Stimulated activated CD4-positive, alpha-beta T cell treated with anti-CD3 and anti-CD28 coated beads, Interleukin-4, amount 100 ng/mL, for 48 hours (primary cell): Measurements from ENCODE around the gene ATP5PD.
"Not testable (repeated sequence)": the region's sequence is repeated elsewhere in the genome, so short reads cannot be mapped to it uniquely, and the experiment has no call there.

Experiments used
- DNase-seq, 2 donors: peaks; one replicate each; pipeline ENCODE4 v3.0.0-alpha.2; 2020; ENCODE audit warnings: low read depth in 2 of 2

ATP5PD gene

DNA sequence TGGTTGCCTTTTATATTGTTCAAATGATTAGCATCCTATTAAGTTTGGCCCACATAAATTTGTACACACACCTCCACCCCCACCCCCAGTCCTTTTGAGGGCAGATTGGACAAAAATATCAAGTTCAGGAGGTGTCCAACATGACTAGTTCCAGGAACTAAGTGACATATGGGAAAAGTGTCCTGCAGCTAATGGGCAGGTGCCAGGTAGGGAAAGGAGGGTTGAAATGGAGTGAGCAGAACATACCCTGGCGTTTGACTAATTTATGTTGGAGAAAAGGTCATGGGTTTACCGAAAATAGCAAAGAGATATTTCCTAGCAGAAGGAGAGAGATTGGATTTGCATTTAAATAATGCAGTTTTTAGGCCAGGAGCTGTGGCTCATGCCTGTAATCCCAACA is 5.2 kb upstream of the ATP5PD start:
- no peak for DNase-seq

DNA sequence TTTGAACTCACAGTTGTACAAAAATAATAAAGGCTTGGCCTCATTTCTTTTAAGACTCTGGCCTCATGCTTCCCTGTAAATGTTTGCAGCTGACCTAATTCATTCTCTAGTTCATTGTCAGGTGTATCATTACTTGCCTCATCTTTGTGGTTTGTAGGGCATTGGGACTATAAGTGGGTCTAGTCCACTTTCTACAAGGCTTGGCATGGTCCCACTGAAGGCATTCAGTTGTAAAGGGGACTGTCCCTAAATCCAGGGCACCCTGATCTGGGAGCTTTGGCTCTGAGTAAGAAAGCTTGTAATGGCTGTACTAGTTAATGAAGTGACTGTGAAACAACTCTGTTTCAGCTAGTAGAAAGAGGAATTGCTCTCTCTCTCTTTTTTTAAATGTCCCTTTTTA is 2.9 kb upstream of the ATP5PD start:
- DNase-seq = no peak

DNA sequence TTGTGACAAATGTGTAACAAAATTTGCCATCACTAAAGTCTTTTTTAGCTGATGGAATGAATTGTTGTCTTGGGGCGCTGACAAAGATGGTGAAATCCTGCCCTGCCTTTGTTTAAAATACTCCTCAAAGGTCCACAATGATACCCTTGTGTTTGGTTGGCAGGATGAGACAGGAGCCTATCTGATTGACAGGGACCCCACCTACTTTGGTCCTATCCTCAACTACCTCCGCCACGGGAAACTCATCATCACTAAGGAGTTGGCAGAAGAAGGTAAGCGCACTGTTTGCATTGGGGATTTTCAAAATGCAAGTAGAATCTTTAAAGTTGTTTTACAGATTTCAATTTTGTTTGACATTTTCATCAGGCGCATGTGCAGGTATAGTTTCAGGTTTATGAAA is 2.3 kb upstream of the ATP5PD start:
- DNase-seq = no peak

DNA sequence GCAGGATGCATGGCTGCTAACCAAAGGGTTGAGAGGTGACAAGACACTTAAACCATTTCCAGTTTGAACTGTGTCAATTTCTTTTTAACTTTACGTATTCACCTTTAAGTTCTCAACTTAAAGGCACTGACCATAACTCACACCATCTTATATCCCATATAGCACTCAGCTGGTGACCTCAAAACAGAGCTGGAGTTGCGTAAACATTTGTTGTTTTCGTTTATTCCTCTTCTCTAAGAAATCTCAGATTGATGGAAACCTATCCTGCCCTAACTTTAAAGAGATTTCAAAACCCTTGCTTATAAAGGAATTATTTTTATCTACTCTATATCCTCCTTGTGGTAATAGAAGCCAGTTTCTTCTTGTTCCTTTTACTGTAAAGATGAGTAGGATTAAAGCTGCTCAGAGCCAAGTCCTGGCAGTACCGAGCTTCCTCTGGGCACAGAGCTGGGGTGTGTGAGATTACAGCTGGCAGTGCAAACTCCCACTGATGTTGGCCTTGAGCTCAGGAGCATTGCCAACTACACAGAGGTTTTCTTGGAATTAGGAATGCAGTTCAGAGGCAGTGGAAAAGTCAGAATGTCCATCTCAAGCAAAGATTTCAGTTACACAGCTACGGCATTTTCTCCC is 1.6 kb upstream of the ATP5PD start:
- no peak for DNase-seq

DNA sequence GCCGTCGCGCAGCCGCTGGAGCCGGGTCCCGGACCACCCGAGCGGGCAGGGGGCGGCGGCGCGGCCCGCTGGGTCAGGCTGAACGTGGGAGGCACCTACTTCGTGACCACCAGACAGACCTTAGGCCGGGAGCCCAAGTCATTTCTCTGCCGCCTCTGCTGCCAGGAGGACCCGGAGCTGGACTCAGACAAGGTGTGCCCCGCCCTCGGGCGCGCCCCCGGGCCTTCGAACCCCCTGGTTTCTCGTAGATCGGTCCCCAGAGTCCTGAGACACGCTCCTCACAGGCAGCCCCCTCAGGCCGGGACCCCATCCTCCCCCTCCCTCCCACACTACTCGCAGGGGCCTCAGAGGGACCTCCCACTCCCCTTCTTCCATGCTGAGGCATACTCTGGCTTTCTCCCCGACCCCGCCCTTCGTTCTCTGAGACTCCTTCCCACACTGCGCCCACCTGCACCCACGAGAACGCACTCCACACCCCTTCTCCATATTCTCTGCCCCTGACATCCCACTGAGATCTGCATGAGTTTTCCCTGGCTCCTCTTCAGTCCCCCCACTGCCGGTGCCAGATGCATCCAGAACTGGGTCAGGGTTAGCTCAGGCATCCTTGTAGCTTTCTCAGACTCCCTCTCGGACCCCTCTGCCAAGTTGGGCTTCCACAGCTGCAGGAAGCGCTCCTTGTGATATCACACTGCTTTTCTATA is 779 bp upstream of the ATP5PD start:
- DNase-seq = no peak

DNA sequence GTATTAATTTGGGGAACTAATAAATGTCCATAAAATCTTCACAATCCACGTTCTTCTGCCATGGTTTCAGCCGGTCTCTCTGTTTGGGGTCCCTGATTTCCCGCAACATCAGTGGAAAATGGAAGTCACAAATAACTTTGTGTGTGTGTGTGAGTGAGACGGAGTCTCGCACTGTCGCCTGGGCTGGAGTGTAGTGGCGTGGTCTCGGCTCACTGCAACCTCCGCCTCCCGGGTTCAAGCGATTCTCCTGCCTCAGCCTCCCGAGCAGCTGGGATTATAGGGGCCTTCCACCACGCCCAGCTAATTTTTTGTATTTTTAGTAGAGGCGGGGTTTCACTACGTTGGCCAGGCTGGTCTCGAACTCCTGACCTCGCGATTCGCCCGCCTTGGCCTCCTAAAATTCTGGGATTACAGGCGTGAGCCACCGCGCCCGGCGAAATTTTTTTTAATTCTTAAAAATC is 793 bp downstream of the ATP5PD start:
- not testable (repeated sequence) for DNase-seq

DNA sequence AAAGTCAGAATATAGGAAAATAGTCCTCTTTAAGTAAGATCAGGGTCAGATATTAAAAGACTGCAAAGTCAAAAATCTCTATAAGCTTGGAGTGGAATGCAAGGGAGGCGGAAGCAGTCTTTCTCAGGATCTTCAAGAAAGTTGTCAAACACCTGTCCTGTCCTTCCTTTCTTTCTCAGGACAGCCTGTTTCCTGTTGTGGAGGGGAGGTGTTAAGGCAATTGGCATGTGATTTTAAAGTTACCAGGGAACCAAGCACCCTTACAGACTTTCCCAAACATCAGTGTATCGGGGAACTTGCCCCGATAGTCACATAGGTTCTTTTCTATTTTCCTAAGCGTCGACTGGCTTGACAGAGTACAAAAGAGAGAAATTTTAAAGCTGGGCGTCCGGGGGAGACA is 2.1 kb downstream of the ATP5PD start:
- DNase-seq = no peak

DNA sequence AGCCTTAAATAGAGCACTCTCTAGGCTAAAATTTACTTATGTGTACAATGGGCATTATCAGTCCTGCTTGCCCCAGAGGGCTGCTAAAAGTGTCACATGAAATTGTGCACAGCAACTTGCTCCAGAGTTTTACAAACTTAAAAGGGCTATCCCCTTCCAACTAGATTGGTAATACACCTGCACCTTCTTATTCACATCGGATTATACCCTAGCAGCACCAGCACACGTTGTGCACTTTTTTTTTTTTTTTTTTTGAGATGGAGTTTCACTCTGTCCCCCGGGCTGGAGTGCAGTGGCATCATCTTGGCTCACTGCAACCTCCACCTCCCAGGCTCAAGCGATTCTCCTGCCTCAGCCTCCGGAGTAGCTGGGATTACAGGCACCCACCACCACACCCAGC is 3.0 kb downstream of the ATP5PD start:
- DNase-seq = not testable (repeated sequence)

DNA sequence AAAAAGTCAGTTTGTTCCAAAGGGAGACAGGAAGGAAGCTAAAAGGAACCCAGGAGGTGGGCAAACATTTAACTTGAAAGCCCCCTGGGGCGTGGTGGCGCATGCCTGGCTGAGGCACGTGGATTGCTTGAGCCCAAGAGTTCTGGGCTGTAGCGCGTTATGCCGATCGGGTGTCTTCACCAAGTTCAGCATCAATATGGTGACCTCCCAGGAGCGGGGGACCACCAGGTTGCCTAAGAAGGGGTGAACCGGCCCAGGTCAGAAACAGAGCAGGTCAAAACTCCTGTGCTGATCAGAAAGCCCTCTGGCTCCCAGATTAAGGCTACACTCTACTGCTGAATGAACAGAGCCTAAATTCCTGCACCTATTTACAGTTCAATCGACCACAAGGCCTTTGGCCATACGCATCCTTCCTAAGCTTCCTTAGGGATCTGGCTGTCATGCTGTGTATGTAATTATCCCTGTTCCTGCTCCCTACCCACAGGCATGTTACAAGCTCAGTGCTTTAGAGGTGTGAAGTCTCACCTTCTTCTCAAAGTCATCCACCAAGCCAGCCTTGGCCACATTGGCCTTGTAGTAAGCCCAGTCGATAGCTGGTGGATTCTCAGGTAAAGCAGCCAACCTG is 5.0 kb downstream of the ATP5PD start:
- no peak for DNase-seq

DNA sequence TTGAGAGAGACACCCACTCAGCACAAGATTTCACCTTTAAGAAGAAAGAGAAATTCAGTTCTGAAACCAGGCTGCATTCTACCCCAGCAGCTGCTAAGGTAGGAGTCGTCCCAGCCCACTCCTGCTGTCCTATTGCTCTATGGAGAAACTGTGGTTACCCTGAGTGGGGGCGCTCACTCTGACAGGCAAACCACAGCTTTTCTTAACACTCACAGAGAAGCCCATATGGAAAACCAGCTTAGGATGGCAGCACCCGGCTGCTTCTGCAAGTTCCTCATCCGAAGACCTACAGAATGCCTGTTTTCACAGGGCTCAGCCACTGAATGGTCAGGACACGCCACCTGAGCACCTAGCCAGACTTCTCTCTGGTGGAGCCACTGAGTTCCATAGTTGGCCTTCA is 7.5 kb downstream of the ATP5PD start:
- no peak for DNase-seq

DNA sequence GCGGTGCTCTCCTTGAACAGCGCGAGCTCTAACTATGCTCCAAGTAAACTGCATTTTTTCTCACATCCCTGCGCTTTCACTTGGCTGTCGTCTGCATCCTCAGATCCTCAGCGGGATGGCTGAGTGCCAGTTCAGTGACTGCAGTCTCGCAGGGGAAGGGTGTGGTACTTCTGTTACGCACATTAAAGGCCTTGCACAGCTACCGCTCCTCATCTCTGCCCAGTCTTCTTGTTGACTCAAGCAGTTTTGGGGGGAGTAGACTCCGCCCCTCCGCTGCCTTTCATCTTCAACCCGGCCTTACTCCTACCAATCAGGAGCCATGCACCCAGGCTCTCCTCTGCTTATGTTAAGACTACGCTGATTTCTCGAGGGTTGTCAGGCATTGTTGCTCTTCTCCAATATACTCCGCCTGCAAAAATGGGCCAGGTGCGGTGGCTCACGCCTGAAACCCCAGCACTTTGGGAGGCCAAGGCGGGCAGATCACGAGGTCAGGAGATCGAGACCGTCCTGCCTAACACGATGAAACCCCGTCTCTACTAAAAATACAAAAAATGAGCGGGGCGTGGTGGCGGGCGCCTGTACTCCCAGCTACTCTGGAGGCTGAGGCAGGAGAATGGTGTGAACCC is 10.0 kb downstream of the ATP5PD start:
- DNase-seq = peak; percentile 51 to 74

DNA sequence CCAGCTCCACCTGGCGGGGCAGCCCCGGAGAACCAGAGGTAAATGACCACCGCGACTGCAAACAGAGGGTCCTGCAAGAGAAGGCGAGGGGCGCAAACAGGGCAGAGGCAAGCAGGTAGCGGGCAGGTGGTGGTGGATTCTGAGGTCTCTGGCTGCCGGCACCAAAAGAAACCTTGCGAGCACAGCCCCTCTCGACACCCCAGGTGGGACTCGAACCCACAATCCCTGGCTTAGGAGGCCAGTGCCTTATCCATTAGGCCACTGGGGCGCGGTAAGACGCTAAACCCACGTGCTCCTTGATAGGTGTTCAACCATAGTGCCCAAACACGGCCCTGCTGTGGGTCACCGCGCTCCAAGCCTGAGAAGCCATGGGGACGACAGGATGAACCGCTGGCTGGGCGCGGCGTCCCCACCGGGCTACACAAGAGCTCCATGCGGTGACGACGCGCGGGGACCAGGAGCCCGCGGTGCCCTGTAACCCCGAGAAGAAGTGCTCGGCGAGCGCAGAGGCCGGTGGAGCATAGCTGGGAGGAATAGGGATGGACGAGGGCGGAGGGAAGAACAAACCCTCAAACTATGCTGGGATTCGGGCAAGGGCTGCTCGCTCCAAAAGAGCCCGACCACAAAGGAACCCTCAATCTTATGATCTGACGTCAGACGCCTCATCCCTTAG is 12.4 kb downstream of the ATP5PD start:
- DNase-seq = peak; percentile 90 to 98

DNA sequence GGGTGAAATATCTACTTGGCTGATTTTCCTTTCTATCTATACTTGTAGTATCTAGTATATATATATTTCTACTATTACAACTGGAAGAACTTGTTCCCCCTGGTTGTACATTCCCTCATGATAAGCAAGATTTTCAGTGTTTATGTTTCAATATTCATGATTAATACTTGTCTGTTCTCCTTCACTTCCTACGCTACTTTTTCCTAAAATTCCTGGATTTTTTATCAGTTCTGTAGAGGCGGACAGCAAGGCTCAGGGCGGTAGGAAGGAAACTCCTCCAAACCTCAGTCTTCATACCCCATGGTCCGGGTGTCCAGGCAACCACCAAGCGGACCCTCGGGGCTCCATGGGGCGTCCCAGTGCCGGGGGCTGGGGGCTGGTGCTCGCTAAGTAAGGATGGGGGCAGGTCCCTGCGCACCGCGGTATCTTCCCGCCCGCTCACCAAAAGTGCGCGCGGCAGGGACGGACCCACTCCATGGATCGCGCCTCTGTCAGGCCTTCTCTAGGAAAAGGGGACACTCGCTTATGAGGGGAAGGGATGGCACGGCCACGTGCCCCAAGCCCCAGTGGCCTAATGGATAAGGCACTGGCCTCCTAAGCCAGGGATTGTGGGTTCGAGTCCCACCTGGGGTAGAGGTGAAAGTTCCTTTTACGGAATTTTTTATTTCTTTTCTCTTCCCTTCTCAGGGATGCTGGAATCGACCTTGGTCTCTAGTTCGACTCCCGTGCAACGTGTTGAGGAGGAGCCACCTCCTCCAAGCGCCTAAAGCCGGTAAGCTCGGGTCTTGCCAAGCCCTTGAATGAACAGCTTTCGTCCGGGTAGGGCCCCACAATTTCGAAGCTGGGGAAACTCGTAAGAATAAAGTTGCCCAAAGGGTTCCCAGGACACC is 13.2 kb downstream of the ATP5PD start:
- peak; percentile 88 to 98 for DNase-seq

DNA sequence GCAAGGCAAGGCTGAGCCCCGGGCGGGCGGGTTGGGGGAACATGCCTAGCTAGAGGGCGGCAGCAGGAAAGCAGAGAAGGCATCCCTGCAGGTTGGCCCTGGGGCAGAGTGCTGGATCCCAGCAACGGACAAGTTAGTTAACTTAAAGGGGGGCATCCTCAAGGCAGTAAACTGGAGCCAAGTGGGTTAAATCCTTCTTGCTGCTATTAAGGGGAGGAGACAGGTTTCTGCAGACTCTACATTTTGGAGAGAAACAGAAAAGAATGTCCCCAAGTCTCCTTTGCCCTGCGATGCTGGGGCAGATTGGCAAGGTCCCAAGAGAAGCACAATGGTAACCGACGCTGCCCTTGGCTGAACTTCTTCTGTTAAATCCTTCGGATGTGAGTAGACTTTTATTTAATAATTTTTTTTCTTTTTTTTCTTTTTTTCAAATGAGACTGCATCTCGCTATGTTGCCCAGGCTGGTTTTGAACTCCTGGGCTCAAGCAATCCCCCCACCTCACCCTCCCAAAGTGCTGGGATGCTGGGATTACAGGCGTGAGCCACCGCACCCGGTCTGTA is 14.0 kb downstream of the ATP5PD start:
- DNase-seq = no peak

DNA sequence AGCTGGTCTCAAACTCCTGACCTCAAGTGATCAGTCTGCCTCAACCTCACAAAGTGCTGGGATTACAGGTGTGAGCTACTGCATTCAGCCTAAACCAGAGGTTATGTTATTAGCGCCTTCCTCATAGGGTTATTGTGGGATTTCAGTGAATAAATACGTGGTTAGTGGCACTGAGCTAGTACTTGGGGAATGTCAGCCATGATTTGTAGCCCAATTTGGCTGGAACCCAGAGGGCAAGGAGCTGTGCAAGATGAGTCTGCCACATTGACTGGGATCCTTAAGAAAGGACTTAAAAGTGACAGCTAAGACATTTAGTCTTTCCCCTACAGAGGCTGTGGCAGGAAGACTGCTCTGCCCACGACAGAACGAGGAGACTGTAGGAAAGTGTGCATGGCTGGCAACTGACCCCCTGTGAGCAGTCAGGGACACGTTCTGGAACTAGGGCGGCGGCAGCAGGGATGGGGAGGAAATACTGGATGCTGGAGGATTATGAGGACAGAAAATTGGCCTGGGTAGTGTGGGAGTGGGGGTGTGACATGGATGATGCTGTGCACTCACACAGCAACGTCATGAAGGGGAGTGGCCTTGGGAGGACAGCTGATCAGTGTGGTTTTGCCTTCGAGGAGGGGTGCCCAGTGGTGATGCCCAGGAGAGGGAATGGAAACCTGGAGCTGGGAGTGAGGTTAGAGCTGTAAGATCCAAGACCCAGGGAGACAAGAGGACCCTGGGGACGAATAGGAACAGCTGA is 14.6 kb downstream of the ATP5PD start:
- DNase-seq = peak; percentile 53 to 54

DNA sequence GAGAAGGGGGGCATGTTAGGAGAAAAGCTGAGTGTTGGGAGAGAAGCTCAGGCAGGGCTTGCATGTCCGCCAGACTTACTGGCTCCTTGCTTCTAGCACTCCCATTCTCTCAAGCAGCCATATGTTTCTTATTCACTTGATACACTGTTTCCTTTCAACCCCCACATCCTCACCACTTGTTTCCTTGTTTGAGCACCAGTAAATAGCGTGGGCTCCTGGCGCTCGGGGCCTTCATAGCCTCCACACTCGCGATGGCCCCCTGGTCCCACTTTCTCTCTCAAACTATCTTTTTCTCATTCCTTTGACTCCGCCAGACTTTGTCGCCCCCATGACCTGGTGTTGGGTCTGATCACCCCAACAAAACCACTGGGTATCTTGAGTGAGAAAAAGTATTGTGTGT is 16.6 kb downstream of the ATP5PD start:
- DNase-seq = no peak

DNA sequence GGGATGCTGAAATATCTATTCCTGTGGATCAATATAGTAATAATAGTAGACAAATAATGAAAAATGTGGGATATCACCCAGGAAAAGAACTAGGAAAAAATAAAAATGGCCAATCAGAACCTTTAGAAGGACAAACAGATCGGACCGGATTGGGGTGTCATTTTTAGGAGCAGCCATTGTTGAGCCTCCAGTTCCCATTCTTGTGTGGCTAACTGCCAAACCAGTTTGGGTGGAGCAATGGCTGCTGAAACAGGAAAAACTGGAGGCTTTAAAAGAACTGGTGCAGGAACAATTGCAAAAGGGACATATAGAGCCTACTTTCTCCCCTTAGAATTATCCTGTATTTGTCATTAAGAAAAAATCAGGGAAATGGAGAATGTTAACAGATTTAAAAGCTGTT is 20.1 kb downstream of the ATP5PD start:
- not testable (repeated sequence) for DNase-seq

DNA sequence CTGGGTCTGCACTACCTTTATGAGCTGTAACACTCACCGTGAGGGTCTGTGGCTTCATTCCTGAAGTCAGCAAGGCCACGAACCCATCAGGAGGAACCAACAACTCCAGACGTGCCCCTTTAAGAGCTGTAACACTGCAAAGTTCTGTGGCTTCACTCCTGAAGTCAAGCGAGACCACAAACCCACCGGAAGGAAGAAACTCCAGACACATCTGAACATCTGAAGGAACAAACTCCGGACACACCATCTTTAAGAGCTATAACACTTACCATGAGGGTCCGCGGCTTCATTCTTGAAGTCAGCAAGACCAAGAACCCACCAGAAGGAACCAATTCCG is 21.4 kb downstream of the ATP5PD start:
- not testable (repeated sequence) for DNase-seq

DNA sequence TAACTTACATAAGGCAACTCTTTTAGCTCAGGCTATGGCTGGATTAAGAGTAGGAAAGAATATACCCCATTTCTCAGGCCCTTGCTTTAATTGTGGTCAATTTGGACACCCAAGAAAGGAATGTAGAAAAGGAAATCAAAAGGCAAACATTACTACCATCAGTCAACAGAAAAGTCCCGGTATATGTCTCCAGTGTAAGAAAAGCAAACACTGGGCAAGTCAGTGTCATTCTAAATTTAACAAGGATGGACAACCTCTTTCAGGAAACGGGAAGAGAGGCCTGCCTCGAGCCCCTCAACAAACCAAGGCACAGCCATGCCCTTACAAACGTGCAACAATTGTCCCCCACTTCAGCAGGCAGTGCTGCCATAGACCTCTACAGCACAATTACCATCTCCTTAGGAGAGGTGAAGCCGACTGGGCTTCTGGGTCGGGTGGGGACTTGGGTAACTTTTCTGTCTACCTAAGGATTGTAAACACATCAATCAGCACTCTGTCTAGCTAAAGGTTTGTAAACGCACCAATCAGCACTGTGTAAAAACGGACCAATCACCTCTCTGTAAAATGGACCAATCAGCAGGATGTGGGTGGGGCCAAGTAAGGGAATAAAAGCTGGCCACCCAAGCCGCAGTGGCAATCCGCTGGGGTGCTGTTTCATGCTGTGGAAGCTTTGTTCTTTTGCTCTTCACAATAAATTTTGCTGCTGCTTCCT is 21.9 kb downstream of the ATP5PD start:
- no peak for DNase-seq
